RWPE2 (cell line): Measurements from ENCODE around the gene UBE2L3.
"Not testable (repeated sequence)": the region's sequence is repeated elsewhere in the genome, so short reads cannot be mapped to it uniquely, and the experiment has no call there.

Experiments used
- ATAC-seq: fragments of 200-7000 bp; cut with Tn5 transposase; 3 replicates; pipeline ENCODE4 v1.9.1; 2021; ENCODE audit warnings: low read depth
- DNase-seq: peaks from one replicate; pipeline ENCODE4 v3.0.0-alpha.2; 2020; ENCODE audit warnings: low spot score
- H3K27ac ChIP-seq: fragments of 450-650 bp; 2 replicates; pipeline ENCODE4 v1.5.1; 2017; ENCODE audit warnings: mild to moderate bottlenecking; ENCODE audit not compliant: poor library complexity, severe bottlenecking
- H3K27me3 ChIP-seq: fragments of 250-450 bp; sonication (Bioruptor Pico); 2 replicates; pipeline ENCODE4 v1.5.1; 2021; ENCODE audit warnings: mild to moderate bottlenecking, moderate library complexity; ENCODE audit not compliant: insufficient read depth, poor library complexity, severe bottlenecking
- H3K36me3 ChIP-seq: fragments of 250-450 bp; sonication (Bioruptor Pico); 2 replicates; pipeline ENCODE4 v1.5.1; 2020; ENCODE audit warnings: low read depth, mild to moderate bottlenecking, moderate library complexity
- H3K4me1 ChIP-seq: fragments of 250-450 bp; sonication (Bioruptor Pico); 2 replicates; pipeline ENCODE4 v1.5.1; 2021; ENCODE audit warnings: mild to moderate bottlenecking, moderate library complexity; ENCODE audit not compliant: insufficient read depth, poor library complexity, severe bottlenecking
- H3K4me3 ChIP-seq: fragments of 250-450 bp; sonication (Bioruptor Pico); 2 replicates; pipeline ENCODE4 v1.5.1; 2021; ENCODE audit warnings: mild to moderate bottlenecking, moderate library complexity; ENCODE audit not compliant: severe bottlenecking
- H3K9me3 ChIP-seq: fragments of 250-450 bp; sonication (Bioruptor Pico); 2 replicates; pipeline ENCODE4 v1.5.1; 2021; ENCODE audit warnings: mild to moderate bottlenecking, moderate library complexity; ENCODE audit not compliant: severe bottlenecking
- CTCF ChIP-seq: fragments of 450-650 bp; IDR thresholded peaks from one replicate; pipeline ENCODE4 v1.5.1; 2017; ENCODE audit warnings: mild to moderate bottlenecking, moderate library complexity; ENCODE audit not compliant: poor library complexity, severe bottlenecking

The UBE2L3 gene

DNA sequence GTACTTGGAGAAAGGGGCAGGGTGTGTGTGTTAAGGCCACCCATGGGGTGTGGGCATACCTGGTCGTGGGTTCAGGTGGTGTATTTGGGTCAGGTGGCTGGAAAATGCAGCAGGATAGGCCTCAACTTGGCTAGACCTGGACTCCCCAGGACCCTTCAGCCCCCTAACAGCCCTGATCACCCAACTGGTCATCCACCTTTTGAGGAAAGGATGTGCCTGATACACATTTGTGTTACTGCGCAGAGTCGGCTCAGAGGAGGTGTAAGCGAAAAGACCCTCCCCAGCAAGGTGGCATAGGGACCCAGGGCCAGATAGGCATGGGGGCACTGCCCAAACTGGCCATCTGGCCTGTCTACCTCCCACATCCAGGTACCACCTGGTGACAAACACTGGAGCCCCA lies 16.2 kb upstream of the UBE2L3 start, which contains the start of gene RIMBP3C:
RIMBP3C (minus strand) TSS at position 101 of the 400 bp plus-strand sequence. CDS start 485 bp downstream, outside the sequence.
- H3K27me3 ChIP-seq, H3K9me3 ChIP-seq, H3K36me3 ChIP-seq, H3K4me1 ChIP-seq, H3K4me3 ChIP-seq, ATAC-seq, DNase-seq, H3K27ac ChIP-seq: not testable (repeated sequence)

DNA sequence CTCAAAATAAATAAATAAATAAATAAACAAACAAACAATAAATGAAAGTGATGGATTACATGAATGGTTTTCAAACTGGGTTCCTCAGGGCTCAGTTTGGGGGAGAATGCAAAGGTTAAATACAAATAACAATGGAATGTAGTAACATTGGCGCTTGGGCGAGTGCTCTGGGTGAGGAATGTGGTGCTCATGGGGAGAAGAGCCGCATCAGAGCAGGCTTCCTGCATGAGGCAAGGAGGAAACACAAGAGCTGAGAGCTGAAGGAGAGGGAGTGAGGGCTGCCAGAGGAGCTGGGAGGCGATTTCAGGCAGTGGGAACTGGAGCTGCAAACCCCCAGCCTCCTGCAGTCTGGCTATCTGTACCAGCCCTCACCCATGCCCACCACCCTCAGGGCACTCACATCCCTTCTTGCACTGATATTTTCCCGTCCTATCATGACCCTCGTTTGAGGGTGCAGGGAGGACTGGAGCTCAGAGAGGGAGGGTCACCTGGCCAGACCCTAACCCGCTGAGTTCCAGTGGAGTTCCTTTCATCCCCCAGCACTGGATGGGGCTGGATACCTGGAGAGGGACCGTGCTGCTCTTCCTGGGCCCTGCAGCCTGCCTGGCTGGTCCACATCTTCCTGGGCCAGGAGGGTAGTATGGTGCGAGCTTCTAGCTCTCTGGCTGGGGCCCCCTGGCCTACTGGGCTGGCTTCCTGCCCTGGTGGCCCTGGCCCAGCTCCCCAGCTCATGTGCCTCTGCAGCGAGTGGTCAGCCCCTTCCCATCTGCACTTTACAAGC lies 8.0 kb upstream of the UBE2L3 start:
- H3K27ac ChIP-seq, H3K36me3 ChIP-seq, H3K4me3 ChIP-seq, H3K27me3 ChIP-seq, H3K9me3 ChIP-seq, H3K4me1 ChIP-seq: not testable (repeated sequence)
- peak; percentile 6 for DNase-seq
- 0 out of 3 replicates have a peak, but pooled peaks have one; percentile 23 for ATAC-seq

GRCh38 chr22:21560657-21561056 lies 6.9 kb upstream of the UBE2L3 start:
- not testable (repeated sequence) for ATAC-seq

DNA sequence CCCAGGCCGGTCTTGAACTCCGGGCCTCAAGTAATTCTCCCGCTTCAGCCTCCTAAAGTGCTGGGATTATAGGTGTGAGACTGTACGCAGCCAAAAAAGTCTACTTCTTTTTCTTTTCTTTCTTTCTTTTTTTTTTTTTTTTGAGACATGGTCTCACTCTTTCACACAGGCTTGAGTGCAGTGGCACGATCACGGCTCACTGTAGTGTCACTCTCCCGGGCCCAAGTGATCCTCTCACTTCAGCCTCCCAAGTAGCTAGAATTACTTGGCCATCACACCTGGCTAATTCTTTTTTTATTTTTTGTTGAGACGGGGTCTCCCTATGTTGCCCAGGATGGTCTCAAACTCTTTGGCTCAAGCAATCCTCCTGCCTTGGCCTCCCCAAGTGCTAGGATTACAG lies 3.6 kb upstream of the UBE2L3 start:
- TF ChIP-seq CTCF: no peak
- H3K4me1 ChIP-seq: no peaks in the 10 kb centered on the region
- H3K4me3 ChIP-seq: no peak overlapping the region
- H3K36me3 ChIP-seq: no peaks in the 10 kb centered on the region
- no peaks in the 10 kb centered on the region for H3K27me3 ChIP-seq
- DNase-seq: no peak
- ATAC-seq: no peak
- H3K9me3 ChIP-seq: peaks cover 3% of the 10 kb centered on the region
- H3K27ac ChIP-seq: no peak overlapping the region

More at GRCh38 chr22:21560657-21561056, 6.9 kb upstream of the UBE2L3 start:
- DNase-seq, H3K27me3 ChIP-seq, H3K9me3 ChIP-seq, H3K4me1 ChIP-seq, H3K36me3 ChIP-seq, H3K27ac ChIP-seq, H3K4me3 ChIP-seq: not testable (repeated sequence)

DNA sequence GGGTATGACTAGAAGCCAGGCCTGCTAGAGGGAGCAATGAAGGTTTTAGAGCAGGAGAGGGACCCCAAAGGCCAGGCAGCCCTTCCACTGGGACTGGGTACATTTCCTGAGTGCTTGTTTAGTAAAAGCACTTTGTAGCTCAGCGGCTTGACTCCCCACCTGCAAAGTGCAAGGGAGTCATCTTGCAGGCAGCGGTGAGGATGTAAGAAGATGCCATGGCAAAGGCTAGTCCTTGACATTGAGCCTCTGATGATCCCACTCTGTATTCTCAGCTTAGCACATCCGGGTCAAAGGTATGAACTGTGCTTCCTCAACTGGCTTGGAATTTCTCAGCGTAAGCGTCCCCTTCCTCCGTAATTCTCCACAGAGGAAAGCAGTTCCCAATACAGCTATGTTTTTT lies 3.1 kb upstream of the UBE2L3 start:
- no peaks in the 10 kb centered on the region for H3K4me1 ChIP-seq
- peaks cover 3% of the 10 kb centered on the region for H3K9me3 ChIP-seq
- peaks cover under 1% of the 10 kb centered on the region; the same call in 1 of the 2 replicates for H3K36me3 ChIP-seq
- H3K4me3 ChIP-seq: no peak overlapping the region
- ATAC-seq (no peak), DNase-seq (no peak)
- H3K27me3 ChIP-seq: no peaks in the 10 kb centered on the region
- TF ChIP-seq CTCF: no peak
- H3K27ac ChIP-seq: no peak overlapping the region

- H3K36me3 ChIP-seq: peaks cover 23% of the 10 kb centered on the region; the same call in 1 of the 2 replicates
- H3K27ac ChIP-seq: peak overlapping the region; percentile 74
- peak overlapping the region; percentile 98 for H3K4me3 ChIP-seq
- DNase-seq (no peak), ATAC-seq (peak; percentile 40; the same call in 2 of the 3 replicates)
- no peak for TF ChIP-seq CTCF
- H3K4me1 ChIP-seq: peaks cover 11% of the 10 kb centered on the region
- H3K27me3 ChIP-seq: no peaks in the 10 kb centered on the region
- peaks cover 3% of the 10 kb centered on the region for H3K9me3 ChIP-seq
These were observed 997 bp downstream of the UBE2L3 start for GRCh38 chr22:21568347-21569075.

GRCh38 chr22:21569076-21569427 lies 1.5 kb downstream of the UBE2L3 start:
- peak overlapping the region; percentile 98 for H3K4me3 ChIP-seq
- H3K9me3 ChIP-seq, ATAC-seq, H3K27me3 ChIP-seq, DNase-seq: not testable (repeated sequence)
- H3K4me1 ChIP-seq: peaks cover 15% of the 10 kb centered on the region
- peaks cover 23% of the 10 kb centered on the region; the same call in 1 of the 2 replicates for H3K36me3 ChIP-seq
- H3K27ac ChIP-seq: peak overlapping the region; percentile 74
